ENCODE results near the gene SLC5A12.

SLC5A12 gene

GRCh38 chr11:26753723-26754504 is 32.1 kb upstream of the SLC5A12 start:
- DNase-seq: peak; percentile 24
- peak; percentile 60 for TF ChIP-seq CTCF (IDR thresholded peaks at IDR 0.05; ENCODE audit: low read depth, low read length)
- Histone ChIP-seq H3K27ac (no peak overlapping the region), H3K9me3 (ENCODE audit: severe bottlenecking) (no peaks in the 10 kb centered on the region), H3K36me3 (no peaks in the 10 kb centered on the region), H3K4me3 (ENCODE audit: low read depth, low read length) (no peak overlapping the region), H3K27me3 (ENCODE audit: insufficient read depth, low read depth, severe bottlenecking) (peaks cover 3% of the 10 kb centered on the region)

GRCh38 chr11:26749927-26750326 is 28.1 kb upstream of the SLC5A12 start:
- Histone ChIP-seq H3K4me3 (ENCODE audit: low read depth, low read length) (no peak overlapping the region), H3K9me3 (ENCODE audit: severe bottlenecking) (no peaks in the 10 kb centered on the region), H3K36me3 (no peaks in the 10 kb centered on the region), H3K27ac (no peak overlapping the region), H3K27me3 (ENCODE audit: insufficient read depth, low read depth, severe bottlenecking) (peaks cover 3% of the 10 kb centered on the region)
- no peak for TF ChIP-seq CTCF (IDR thresholded peaks at IDR 0.05; ENCODE audit: low read depth, low read length)
- no peak for DNase-seq

- H3K9me3 ChIP-seq (ENCODE audit: severe bottlenecking): no peaks in the 10 kb centered on the region
- no peak overlapping the region for H3K4me3 ChIP-seq (ENCODE audit: low read depth, low read length)
- H3K27me3 ChIP-seq (ENCODE audit: insufficient read depth, low read depth, severe bottlenecking): no peaks in the 10 kb centered on the region
- TF ChIP-seq CTCF (IDR thresholded peaks at IDR 0.05; ENCODE audit: low read depth, low read length): no peak
- no peak for DNase-seq
- no peaks in the 10 kb centered on the region for H3K36me3 ChIP-seq
- no peak overlapping the region for H3K27ac ChIP-seq
Measured at GRCh38 chr11:26743622-26744021, 21.8 kb upstream of the SLC5A12 start.

- Histone ChIP-seq H3K27me3 (ENCODE audit: insufficient read depth, low read depth, severe bottlenecking) (no peaks in the 10 kb centered on the region), H3K27ac (no peak overlapping the region), H3K36me3 (no peaks in the 10 kb centered on the region), H3K9me3 (ENCODE audit: severe bottlenecking) (no peaks in the 10 kb centered on the region), H3K4me3 (ENCODE audit: low read depth, low read length) (no peak overlapping the region)
- TF ChIP-seq CTCF (IDR thresholded peaks at IDR 0.05; ENCODE audit: low read depth, low read length): no peak
- no peak for DNase-seq
Measured at GRCh38 chr11:26742966-26743365, 21.1 kb upstream of the SLC5A12 start.

GRCh38 chr11:26741036-26741435 is 19.2 kb upstream of the SLC5A12 start:
- no peaks in the 10 kb centered on the region for H3K27me3 ChIP-seq (ENCODE audit: insufficient read depth, low read depth, severe bottlenecking)
- DNase-seq: no peak
- H3K9me3 ChIP-seq (ENCODE audit: severe bottlenecking): no peaks in the 10 kb centered on the region
- TF ChIP-seq CTCF (IDR thresholded peaks at IDR 0.05; ENCODE audit: low read depth, low read length): no peak
- no peak overlapping the region for H3K4me3 ChIP-seq (ENCODE audit: low read depth, low read length)
- no peaks in the 10 kb centered on the region for H3K36me3 ChIP-seq
- no peak overlapping the region for H3K27ac ChIP-seq
